Upper lobe of left lung (tissue), 4 donors: ENCODE results near the gene FLRT2.

Experiments
- POLR2A ChIP-seq, 4 donors: fragments of 450-650 bp; IDR thresholded peaks; one replicate each; pipeline ENCODE4 v1.5.1; 2016 to 2017; ENCODE audit warnings: antibody characterized with exemption in 4 of 4, mild to moderate bottlenecking in 2 of 4
- TF ChIP-seq, protein P1 (sequence below), 6 experiments: fragments of 450-650 bp in 4 of 6; fragments of 200-600 bp in 2 of 6; sonication (generic) in 2 of 6; IDR thresholded peaks; one replicate each; pipeline ENCODE4 v1.5.1; 2016 to 2019; ENCODE audit warnings: antibody characterized with exemption in 6 of 6

DNA sequence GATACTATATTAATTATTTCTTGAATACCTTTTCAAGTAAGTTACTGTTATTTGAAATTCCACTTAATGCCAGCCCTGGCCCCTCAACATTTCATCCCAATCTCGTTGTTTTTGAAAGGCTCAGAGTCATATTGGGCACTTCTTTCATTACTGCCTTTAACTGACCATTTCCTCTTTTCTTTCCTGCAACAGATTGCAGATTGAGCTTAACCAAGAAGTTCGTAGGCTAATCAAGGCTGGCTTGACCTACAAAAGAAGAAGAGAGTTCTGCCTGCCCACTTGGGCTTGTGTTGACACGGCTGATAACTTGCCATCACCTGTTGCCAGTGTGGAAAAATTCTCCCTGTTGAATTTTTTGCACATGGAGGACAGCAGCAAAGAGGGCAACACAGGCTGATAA lies 91.0 kb downstream of the FLRT2 start:
- TF ChIP-seq, protein P1, sequence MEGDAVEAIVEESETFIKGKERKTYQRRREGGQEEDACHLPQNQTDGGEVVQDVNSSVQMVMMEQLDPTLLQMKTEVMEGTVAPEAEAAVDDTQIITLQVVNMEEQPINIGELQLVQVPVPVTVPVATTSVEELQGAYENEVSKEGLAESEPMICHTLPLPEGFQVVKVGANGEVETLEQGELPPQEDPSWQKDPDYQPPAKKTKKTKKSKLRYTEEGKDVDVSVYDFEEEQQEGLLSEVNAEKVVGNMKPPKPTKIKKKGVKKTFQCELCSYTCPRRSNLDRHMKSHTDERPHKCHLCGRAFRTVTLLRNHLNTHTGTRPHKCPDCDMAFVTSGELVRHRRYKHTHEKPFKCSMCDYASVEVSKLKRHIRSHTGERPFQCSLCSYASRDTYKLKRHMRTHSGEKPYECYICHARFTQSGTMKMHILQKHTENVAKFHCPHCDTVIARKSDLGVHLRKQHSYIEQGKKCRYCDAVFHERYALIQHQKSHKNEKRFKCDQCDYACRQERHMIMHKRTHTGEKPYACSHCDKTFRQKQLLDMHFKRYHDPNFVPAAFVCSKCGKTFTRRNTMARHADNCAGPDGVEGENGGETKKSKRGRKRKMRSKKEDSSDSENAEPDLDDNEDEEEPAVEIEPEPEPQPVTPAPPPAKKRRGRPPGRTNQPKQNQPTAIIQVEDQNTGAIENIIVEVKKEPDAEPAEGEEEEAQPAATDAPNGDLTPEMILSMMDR (IDR thresholded peaks at IDR 0.05): no peak
- TF ChIP-seq POLR2A (IDR thresholded peaks at IDR 0.05): no peak
